ENCODE results near the gene SIGMAR1.

SIGMAR1 gene

GRCh38 chr9:34633166-34633565 is 4.4 kb downstream of the SIGMAR1 start:
- in situ Hi-C loops (cut with HindIII; ENCODE audit: low sequenced_read_pairs), result no loop called here

GRCh38 chr9:34630402-34631154 is 7.0 kb downstream of the SIGMAR1 start:
- in situ Hi-C loops (cut with HindIII; ENCODE audit: low sequenced_read_pairs), result no loop called here

GRCh38 chr9:34629491-34629808 is 8.1 kb downstream of the SIGMAR1 start:
- in situ Hi-C loops (cut with HindIII; ENCODE audit: low sequenced_read_pairs), result no loop called here

DNA sequence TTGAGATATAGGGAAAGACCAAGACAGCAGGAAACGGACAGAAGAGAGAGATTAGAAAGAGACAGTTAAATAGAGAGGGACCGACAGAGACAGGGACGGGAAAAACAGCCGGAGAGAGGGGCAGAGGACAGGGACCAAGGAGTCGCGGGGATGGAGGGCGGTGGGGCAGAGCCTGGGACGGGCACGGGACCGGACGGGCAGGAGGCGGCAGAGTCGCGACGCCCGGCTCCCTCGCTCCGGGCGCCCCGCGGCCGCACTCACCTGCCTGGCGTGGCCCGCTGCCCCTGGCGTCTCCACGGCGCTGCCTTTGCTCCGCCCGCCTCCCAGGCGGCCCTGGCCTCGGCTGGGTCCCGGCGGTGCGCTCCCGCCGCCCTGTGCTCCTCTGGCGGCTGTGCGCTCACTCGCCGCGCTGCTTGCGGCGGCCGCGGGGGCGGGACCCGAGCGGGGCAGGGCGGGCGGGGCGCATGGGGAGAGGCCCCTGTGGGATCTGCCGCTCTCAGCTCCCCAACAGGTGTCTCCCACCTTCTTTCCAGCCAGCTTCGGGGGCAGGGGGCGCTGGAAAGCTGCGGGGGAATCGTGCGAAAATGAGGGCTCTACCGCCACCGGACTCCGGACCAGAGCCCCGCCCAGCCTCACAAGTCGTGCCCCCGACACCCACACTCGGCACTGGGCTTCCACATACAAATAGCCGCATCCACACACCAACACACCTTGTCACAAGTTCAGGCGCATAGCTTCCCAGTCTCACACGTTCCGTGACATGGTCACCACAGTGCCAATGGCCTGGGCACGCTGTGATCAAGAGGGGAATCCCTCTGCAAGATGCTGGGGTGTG is 8.7 kb downstream of the SIGMAR1 start, which contains the start of gene ARID3C:
TSS of gene ARID3C (minus strand) at position 411 of the 835 bp plus-strand sequence. CDS start 1,052 bp downstream, outside the sequence.
- in situ Hi-C loops (cut with HindIII; ENCODE audit: low sequenced_read_pairs), result no loop called here

DNA sequence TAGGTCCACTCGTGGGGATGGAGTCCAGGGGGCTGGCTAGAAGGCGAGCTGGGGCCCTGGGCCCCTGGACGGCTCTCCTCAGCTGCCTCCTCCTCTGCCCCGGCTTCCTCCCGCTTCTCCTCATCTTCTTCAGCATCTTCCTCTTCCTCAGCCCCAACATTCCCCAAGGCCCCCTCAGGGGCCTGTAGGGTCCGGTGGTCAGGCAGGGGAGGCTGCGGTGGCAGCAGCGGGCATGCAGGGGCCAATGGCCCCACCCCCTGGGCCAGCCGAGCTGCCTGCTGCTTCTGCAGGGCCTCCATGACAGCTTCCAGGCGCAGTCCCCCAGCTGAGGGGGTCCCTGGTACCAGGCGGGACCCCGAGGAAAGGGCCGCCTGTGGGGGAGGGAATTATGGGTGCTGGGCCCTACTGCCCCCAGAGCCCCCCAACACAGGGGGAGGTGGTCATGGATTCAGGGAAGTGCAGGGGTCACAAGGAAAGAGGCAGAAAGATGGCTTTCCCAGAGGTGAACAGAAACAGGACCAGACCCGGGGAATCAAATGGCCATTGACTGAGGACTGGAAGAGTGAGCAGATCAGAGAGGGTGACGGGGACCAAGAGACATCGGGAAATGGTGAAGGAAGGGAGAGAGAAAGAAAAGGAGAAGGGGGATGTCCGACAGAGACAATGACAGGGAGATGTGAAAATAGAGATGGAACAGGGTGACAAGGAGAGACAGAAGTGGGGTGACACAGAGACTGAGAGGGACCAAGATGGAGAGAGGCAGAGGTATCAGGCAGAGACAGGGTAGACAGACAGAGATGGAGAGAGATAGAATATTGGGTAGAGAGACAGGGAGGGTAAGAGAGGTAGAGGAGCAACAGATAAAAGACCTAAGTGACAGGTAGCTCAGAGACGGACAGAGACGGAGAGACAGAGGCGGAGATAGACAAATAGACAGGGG is 9.6 kb downstream of the SIGMAR1 start:
- in situ Hi-C loops (cut with HindIII; ENCODE audit: low sequenced_read_pairs), result no loop called here

DNA sequence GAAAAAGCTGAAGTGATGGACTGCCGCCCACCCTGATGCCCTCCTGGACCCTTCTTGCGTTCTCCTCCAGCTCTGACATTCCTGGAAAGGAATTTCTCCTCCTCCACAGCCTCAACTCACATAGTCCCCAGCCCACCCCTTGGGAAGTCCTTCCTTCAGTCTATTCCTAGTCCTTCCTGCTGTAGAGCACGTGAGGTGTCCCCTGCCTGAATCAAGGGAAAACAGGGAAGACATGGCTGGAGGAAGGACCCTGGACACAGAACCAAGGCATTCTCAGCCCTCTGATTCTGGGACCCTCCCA is 12.5 kb downstream of the SIGMAR1 start:
- in situ Hi-C loops (cut with HindIII; ENCODE audit: low sequenced_read_pairs), result no loop called here

DNA sequence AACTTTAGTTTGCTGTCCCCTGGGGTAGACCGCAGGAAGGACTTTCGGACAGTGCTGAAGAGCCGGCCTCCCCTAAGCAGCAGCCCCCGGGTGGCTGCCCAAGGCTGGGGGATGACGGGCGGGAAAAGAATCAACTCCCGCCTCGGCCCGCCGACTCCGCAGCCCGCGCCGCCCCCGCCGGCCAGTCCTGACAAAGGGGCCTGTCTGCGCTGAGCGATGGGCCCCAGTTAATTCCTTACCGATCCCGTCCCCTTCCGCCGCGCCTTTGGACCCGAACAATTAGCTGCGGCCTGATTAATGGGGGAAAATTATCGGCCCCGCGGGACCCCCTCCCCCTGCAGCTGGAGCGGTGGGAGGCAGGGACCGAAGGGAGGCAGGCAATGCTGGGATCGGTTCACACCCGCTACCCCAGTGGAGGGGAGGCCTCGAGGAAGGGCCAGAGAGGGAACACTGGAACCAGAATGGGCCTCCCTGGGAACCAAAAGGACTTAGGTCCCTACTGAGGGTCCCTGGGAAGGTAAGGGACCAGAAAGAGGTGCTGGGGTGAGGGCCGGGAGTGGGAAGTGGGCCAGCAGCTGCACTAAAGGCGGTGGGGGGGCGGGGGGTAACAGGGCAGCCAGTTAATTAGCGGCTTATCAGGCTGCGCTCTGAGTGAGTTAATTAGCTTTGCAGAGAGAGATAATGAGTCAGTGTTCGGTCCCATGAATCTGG is 13.0 kb downstream of the SIGMAR1 start:
- in situ Hi-C loops (cut with HindIII; ENCODE audit: low sequenced_read_pairs), result no loop called here

GRCh38 chr9:34623374-34624235 is 14.0 kb downstream of the SIGMAR1 start:
- in situ Hi-C loops (cut with HindIII; ENCODE audit: low sequenced_read_pairs), result no loop called here

DNA sequence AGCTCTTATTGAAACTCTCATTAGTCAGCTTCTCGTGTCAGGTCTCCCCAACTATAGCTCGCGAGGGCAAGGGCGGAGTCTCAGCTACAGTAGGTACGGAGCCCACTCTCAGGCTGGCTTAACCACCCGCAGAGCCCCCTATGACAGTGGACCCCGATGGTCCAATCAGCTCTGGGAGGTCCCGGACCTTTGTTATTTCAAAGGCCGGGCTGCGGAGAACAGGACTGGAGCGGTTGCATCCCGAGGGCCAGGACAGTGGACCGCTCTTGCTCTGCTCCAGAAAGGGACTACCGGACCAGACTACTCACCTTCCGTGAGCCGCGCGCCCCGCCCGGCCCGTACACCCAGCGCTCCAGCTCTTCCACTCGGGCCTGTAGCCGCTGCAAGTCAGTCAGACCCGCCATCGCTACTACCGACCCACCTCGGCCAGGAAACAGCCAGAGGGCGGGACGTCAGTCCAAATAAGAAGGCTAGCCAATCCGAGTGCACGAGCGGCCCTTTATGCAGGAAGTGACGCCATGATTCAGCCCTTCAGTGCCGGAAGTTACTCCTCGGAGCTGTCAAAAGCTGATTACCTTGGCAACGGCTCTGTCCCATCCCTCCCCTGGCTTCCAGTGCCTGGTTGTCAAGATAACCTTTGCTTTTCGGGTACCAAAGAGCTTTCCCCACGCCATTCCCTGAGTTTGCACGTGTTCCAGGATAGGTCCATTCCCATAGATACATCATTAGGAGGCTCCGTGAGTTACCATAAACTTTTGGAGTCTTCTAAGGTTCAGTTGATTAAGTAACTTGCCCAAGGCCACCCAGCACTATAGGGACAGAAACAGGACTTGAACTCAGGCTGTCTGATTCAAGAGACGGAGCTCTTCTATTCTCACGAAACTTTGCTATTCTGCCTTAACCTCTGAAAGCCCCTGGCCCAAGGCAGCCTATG is 17.3 kb downstream of the SIGMAR1 start, which contains the start of gene DCTN3:
TSS of gene DCTN3 (minus strand) at position 435 of the 934 bp plus-strand sequence. CDS start at position 404, 31 bp downstream.
- in situ Hi-C loops (cut with HindIII; ENCODE audit: low sequenced_read_pairs), result no loop called here

DNA sequence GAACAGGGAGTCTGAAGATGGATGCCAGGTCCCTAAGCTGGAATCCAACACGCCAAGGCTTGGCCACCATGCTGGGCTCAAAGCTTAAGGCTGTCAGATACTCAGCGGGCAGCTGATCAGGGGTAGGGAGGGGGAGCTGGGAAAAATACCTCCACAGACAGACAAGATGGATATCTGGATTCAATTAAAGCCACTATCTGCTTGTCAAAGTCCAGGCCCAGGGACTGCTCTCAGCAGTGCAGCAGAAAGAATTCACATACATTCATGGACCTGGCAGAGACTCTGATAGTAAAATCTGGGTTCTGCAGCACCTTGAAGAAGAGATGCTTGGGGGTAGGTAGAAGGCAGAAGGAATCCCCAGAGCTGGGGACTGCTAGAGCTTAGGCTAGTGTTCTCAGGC is 22.5 kb downstream of the SIGMAR1 start:
- in situ Hi-C loops (cut with HindIII; ENCODE audit: low sequenced_read_pairs), result no loop called here

- in situ Hi-C loops (cut with HindIII; ENCODE audit: low sequenced_read_pairs), result no loop called here
Observed at GRCh38 chr9:34612788-34613390, 24.7 kb downstream of the SIGMAR1 start.

DNA sequence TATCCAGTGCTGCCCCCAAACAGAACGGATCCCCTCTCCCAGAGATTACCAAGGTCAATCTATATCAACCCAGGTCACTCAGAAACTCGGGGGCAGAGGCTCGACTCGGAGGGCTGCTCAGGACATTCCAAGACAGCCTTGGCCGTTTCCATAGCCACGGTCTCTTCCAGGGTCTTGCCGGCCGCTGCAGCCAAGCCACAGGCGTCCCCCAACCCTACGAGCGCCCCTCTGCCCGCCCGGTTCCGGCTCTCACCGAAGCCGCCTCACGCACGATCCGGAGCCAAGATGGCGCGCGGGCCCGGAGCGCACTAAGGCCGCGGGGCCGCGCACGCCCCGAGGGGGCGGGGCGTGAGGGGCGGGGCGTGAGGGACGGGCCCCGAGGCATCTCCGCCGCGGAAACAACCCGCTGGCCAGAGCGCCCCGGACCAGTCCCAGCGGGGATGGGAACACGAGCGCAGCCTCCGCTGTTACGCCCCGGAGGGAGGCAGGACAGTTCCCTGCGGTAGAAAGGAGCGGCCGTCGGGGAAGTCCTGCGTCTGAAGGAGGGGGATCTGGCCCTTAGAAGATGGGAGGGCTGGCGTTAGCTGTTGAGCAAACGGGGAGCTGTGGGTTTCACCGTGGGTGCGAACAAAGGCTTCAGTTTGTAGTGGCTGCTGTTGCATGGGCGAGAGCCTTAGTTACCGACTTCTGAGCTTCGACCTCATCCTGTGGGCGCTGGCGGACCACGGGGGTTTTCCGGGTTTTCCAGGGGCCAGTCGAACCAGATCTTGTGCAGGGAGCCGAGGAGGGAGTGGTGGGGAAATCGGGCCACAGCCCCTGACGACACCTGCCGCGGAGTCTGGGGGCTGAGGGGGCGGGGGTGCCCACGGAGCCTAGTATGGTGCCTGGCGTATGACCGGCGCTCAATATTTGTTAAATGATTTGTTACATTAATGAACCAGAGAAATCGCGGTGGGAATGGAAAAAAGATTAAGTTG is 25.5 kb downstream of the SIGMAR1 start, which contains the start of gene RPP25L:
TSS of gene RPP25L (minus strand) at position 287 of the 977 bp plus-strand sequence. CDS start 801 bp downstream, outside the sequence.
- in situ Hi-C loops (cut with HindIII; ENCODE audit: low sequenced_read_pairs), result no loop called here

GRCh38 chr9:34611251-34611810 is 26.3 kb downstream of the SIGMAR1 start:
- in situ Hi-C loops (cut with HindIII; ENCODE audit: low sequenced_read_pairs), result no loop called here

- in situ Hi-C loops (cut with HindIII; ENCODE audit: low sequenced_read_pairs), result no loop called here
Observed at GRCh38 chr9:34610434-34611206, 27.0 kb downstream of the SIGMAR1 start.

- in situ Hi-C loops (cut with HindIII; ENCODE audit: low sequenced_read_pairs), result no loop called here
Observed at GRCh38 chr9:34607331-34607730, 30.3 kb downstream of the SIGMAR1 start.

DNA sequence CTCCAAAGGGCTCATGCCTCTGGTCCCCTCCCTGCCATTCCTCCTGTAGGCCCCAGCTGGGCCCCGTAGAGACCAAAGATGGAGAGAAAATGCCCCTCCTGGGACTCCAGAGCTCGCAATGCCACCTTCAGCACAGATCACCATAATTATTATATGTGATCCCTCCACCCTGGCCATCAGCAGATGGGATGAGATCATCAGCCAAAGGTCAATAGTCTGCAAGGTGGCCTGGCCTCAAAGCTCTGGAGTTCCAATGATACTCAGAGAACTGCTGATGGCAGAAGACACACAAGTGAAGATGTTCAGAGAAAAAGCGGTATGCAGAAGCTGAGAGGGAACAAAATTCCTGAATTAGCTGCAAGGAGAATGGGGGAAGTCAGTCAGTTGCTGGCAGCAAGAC is 30.7 kb downstream of the SIGMAR1 start:
- in situ Hi-C loops (cut with HindIII; ENCODE audit: low sequenced_read_pairs), result no loop called here

All from DLD1 (cell line).